ENCODE data around the gene FOXB2. TPM values are rescaled to one million over a fixed set of nuclear protein-coding genes. Genes with fewer than 3 reads are reported as not detected.

FOXB2 gene
- total and polyA plus RNA-seq, 2 of the 8 experiments (the other 6 are each of a cell fraction or from before 2014, with no cell fraction given): 0.15 to 0.22 TPM

GRCh38 chr9:77019926-77020412, 514 bp downstream of the FOXB2 start (continued):
- TF ChIP-seq CHD7 (IDR thresholded peaks at IDR 0.05; ENCODE audit: insufficient replicate concordance, low read length) (no peak), POLR2AphosphoS5 (IDR thresholded peaks at IDR 0.05; ENCODE audit: low read depth, low read length) (no peak), JUN (IDR thresholded peaks at IDR 0.05; ENCODE audit: low read depth, low read length) (no peak), PHF8 (conservative IDR thresholded peaks at IDR 0.05; ENCODE audit: low read depth, low read length) (no peak), SIRT6 (IDR thresholded peaks at IDR 0.05; ENCODE audit: low read length) (no peak)

Data from H1 (cell line).